Peyer's patch (tissue), 4 donors: ENCODE results near the gene IKZF2.

Experiments used
- POLR2A ChIP-seq, 2 donors: fragments of 450-650 bp; IDR thresholded peaks; one replicate each; pipeline ENCODE4 v1.5.1; 2017; ENCODE audit warnings: antibody characterized with exemption in 2 of 2, mild to moderate bottlenecking in 2 of 2, moderate library complexity in 2 of 2
- TF ChIP-seq, protein P1 (sequence below), 6 experiments: fragments of 450-650 bp in 4 of 6; fragments of 200-600 bp in 2 of 6; sonication (generic) in 1 of 6; IDR thresholded peaks; one replicate each; pipeline ENCODE4 v1.5.1; 2017 to 2019; ENCODE audit warnings: antibody characterized with exemption in 6 of 6, mild to moderate bottlenecking in 3 of 6, moderate library complexity in 1 of 6

GRCh38 chr2:212974692-212975091, 176.7 kb downstream of the IKZF2 start:
- TF ChIP-seq, protein P1, sequence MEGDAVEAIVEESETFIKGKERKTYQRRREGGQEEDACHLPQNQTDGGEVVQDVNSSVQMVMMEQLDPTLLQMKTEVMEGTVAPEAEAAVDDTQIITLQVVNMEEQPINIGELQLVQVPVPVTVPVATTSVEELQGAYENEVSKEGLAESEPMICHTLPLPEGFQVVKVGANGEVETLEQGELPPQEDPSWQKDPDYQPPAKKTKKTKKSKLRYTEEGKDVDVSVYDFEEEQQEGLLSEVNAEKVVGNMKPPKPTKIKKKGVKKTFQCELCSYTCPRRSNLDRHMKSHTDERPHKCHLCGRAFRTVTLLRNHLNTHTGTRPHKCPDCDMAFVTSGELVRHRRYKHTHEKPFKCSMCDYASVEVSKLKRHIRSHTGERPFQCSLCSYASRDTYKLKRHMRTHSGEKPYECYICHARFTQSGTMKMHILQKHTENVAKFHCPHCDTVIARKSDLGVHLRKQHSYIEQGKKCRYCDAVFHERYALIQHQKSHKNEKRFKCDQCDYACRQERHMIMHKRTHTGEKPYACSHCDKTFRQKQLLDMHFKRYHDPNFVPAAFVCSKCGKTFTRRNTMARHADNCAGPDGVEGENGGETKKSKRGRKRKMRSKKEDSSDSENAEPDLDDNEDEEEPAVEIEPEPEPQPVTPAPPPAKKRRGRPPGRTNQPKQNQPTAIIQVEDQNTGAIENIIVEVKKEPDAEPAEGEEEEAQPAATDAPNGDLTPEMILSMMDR (IDR thresholded peaks at IDR 0.05) = no peak
- TF ChIP-seq POLR2A (IDR thresholded peaks at IDR 0.05) = no peak
